GM23338 (cell line): ENCODE results near the gene ALB.

ENCODE experiments used
- CREB1 ChIP-seq: fragments of 250-450 bp; sonication (Bioruptor Pico); IDR thresholded peaks from 2 replicates; pipeline ENCODE4 v1.5.0; 2020; ENCODE audit warnings: low read depth, mild to moderate bottlenecking, moderate library complexity
- CTCF ChIP-seq, 2 experiments: fragments of 200-600 bp in 1 of 2; sonication (generic) in 1 of 2; conservative IDR thresholded peaks; 2 replicates each; pipeline versions ENCODE4 v1.5.1 to v1.6.1; 2016 to 2017; ENCODE audit warnings: antibody characterized with exemption in 2 of 2, low read depth in 2 of 2, mild to moderate bottlenecking in 2 of 2, moderate library complexity in 1 of 2
- ETS1 ChIP-seq: IDR thresholded peaks from 2 replicates; pipeline ENCODE4 v1.6.1; 2016; ENCODE audit warnings: antibody characterized with exemption
- EZH2 ChIP-seq: fragments of 200-600 bp; sonication (generic); IDR thresholded peaks from one replicate; pipeline ENCODE4 v1.8.0; 2017; ENCODE audit warnings: antibody characterized with exemption, mild to moderate bottlenecking, low read depth; ENCODE audit not compliant: unreplicated experiment
- EZH2phosphoT487 ChIP-seq: fragments of 200-600 bp; sonication (generic); IDR thresholded peaks from one replicate; pipeline ENCODE4 v1.8.1; 2018; ENCODE audit warnings: antibody characterized with exemption; ENCODE audit not compliant: unreplicated experiment
- JUNB ChIP-seq: IDR thresholded peaks from one replicate; pipeline ENCODE4 v1.6.1; 2016; ENCODE audit warnings: antibody characterized with exemption; ENCODE audit not compliant: unreplicated experiment
- NANOG ChIP-seq: IDR thresholded peaks from 2 replicates; pipeline ENCODE4 v1.6.1; 2016; ENCODE audit warnings: antibody characterized with exemption, borderline replicate concordance
- POLR2AphosphoS5 ChIP-seq: IDR thresholded peaks from 2 replicates; pipeline ENCODE4 v1.6.1; 2016; ENCODE audit warnings: antibody characterized with exemption, low read depth
- REST ChIP-seq: IDR thresholded peaks from one replicate; pipeline ENCODE4 v1.6.1; 2018; ENCODE audit warnings: antibody characterized with exemption; ENCODE audit not compliant: unreplicated experiment
- STAT1 ChIP-seq: IDR thresholded peaks from one replicate; pipeline ENCODE4 v1.6.1; 2016; ENCODE audit warnings: antibody characterized with exemption; ENCODE audit not compliant: unreplicated experiment
- ZNF114 ChIP-seq: fragments of 250-450 bp; sonication (Bioruptor Pico); IDR thresholded peaks from 2 replicates; pipeline ENCODE4 v1.5.0; 2020; ENCODE audit warnings: mild to moderate bottlenecking, moderate library complexity
- ZNF462 ChIP-seq: fragments of 250-450 bp; sonication (Bioruptor Pico); IDR thresholded peaks from 2 replicates; pipeline ENCODE4 v1.5.0; 2020; ENCODE audit warnings: mild to moderate bottlenecking, moderate library complexity

- TF ChIP-seq CTCF (conservative IDR thresholded peaks at IDR 0.05; ENCODE audit: low read depth in 2 of 2) (no peak), POLR2AphosphoS5 (no peak), EZH2phosphoT487 (no peak), JUNB (no peak), REST (no peak), EZH2 (no peak), ZNF114 (CRISPR knock-in tag) (no peak), STAT1 (no peak), CREB1 (CRISPR knock-in tag) (no peak), NANOG (no peak), ZNF462 (CRISPR knock-in tag) (no peak), ETS1 (no peak)
Measured at GRCh38 chr4:73456177-73457022, 52.3 kb downstream of the ALB start.
